ENCODE results near the gene PHYKPL. TPM values are rescaled to one million over a fixed set of nuclear protein-coding genes. Genes with fewer than 3 reads are reported as not detected.

Gene PHYKPL
- total RNA-seq, 1 experiment from 2014 or later: 48.8 TPM

DNA sequence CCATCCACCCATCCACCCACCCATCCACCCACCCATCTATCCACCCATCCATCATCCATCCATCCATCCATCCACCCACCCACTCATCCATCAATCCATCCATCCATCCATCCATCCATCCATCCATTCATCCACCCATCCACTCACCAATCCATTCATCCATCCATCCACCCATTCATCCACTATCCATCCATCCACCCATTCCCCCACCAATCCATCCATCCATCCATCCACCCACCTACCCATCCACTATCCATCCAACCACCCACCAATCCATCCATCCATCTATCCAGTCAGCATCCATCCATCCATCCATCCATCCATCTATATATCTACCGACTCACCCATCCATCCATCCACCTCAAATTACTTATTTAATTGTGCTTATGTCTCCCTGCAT, 36.9 kb upstream of the PHYKPL start:
- Histone ChIP-seq H3K18ac (ENCODE audit: insufficient read length, low read depth, low read length) (no peak overlapping the region), H3K4me2 (ENCODE audit: insufficient read depth, insufficient read length, low read length) (no peak overlapping the region), H2BK120ac (ENCODE audit: low read depth, low read length, poor library complexity, severe bottlenecking) (no peak overlapping the region), H3K4me1 (ENCODE audit: insufficient read depth, low read length) (no peaks in the 10 kb centered on the region), H2AK5ac (ENCODE audit: insufficient read length, low read length) (no peak overlapping the region), H2BK20ac (ENCODE audit: low read depth, low read length, poor library complexity, severe bottlenecking) (no peak overlapping the region), H3K79me1 (ENCODE audit: insufficient read depth, low read depth, low read length, poor library complexity, severe bottlenecking) (no peaks in the 10 kb centered on the region), H3T11ph (ENCODE audit: low read length) (no peak overlapping the region), H3K23ac (ENCODE audit: insufficient read length, low read depth, low read length) (no peak overlapping the region), H2AFZ (ENCODE audit: low read length) (no peak overlapping the region), H3K79me2 (ENCODE audit: insufficient read depth, low read length) (no peaks in the 10 kb centered on the region), H4K20me1 (ENCODE audit: control insufficient read depth, insufficient read depth, insufficient read length) (no peaks in the 10 kb centered on the region), H2BK12ac (ENCODE audit: insufficient read length, low read depth, low read length) (no peak overlapping the region), H2BK5ac (ENCODE audit: insufficient read length, low read length) (no peak overlapping the region), H3K27ac (ENCODE audit: insufficient read length, low read depth, low read length) (no peak overlapping the region), H3K4ac (ENCODE audit: low read depth, low read length) (no peak overlapping the region), H3K23me2 (ENCODE audit: insufficient read length, low read depth, low read length, poor library complexity, severe bottlenecking) (no peaks in the 10 kb centered on the region), H3K27me3 (ENCODE audit: insufficient read depth, low read length) (no peaks in the 10 kb centered on the region), H3K56ac (ENCODE audit: insufficient read length, low read depth, low read length) (no peak overlapping the region), H3K9me3 (ENCODE audit: control insufficient read depth, low read depth, low read length) (no peaks in the 10 kb centered on the region), H3K14ac (ENCODE audit: insufficient read depth, low read length) (no peak overlapping the region), H4K91ac (ENCODE audit: insufficient read length, low read depth, low read length) (no peak overlapping the region), H3K9ac (ENCODE audit: extremely low read depth, insufficient read length, low read length) (no peak overlapping the region), H4K5ac (ENCODE audit: insufficient read length, low read depth, low read length) (no peak overlapping the region), H4K8ac (replicated peaks; ENCODE audit: insufficient read length, low read depth, low read length) (no peak overlapping the region), H2BK15ac (ENCODE audit: low read depth, low read length) (no peak overlapping the region)
- H3K27me3 Mint-ChIP-seq (ENCODE audit: low read depth): peaks cover 9% of the 10 kb centered on the region
- TF ChIP-seq, protein P1, sequence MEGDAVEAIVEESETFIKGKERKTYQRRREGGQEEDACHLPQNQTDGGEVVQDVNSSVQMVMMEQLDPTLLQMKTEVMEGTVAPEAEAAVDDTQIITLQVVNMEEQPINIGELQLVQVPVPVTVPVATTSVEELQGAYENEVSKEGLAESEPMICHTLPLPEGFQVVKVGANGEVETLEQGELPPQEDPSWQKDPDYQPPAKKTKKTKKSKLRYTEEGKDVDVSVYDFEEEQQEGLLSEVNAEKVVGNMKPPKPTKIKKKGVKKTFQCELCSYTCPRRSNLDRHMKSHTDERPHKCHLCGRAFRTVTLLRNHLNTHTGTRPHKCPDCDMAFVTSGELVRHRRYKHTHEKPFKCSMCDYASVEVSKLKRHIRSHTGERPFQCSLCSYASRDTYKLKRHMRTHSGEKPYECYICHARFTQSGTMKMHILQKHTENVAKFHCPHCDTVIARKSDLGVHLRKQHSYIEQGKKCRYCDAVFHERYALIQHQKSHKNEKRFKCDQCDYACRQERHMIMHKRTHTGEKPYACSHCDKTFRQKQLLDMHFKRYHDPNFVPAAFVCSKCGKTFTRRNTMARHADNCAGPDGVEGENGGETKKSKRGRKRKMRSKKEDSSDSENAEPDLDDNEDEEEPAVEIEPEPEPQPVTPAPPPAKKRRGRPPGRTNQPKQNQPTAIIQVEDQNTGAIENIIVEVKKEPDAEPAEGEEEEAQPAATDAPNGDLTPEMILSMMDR (conservative IDR thresholded peaks at IDR 0.05): no peak
- no peaks in the 10 kb centered on the region for H3K36me3 Mint-ChIP-seq (ENCODE audit: insufficient read depth in 1 of 3, low read depth in 3 of 3)
- H3K4me1 Mint-ChIP-seq: no peaks in the 10 kb centered on the region
- H3K9me3 Mint-ChIP-seq: no peaks in the 10 kb centered on the region
- no peak overlapping the region; a peak in 1 of 5 replicates for H3K4me3 Mint-ChIP-seq
- no peak for DNase-seq
- H3K27ac Mint-ChIP-seq: no peak overlapping the region; a peak in 1 of 7 replicates
- WGBS (ENCODE audit: extremely low coverage, insufficient read length, low lambda C conversion rate): 100% methylated on average over 1 of the region's 1 CpG
